ENCODE data around the gene SIGLEC1. TPM values are rescaled to one million over a fixed set of nuclear protein-coding genes. Genes with fewer than 3 reads are reported as not detected.

SIGLEC1 gene
- total and polyA plus RNA-seq, 2 of the 4 experiments (the other 2 are of a cell fraction) = not detected

GRCh38 chr20:3749689-3750531 is 37.5 kb upstream of the SIGLEC1 start:
- Histone ChIP-seq H3K9ac (ENCODE audit: low read depth, low read length) (no peak overlapping the region), H3K56ac (ENCODE audit: extremely low read depth, insufficient read depth, low read length) (no peak overlapping the region), H3K9me1 (ENCODE audit: insufficient read depth, low read length) (no peaks in the 10 kb centered on the region), H2BK5ac (ENCODE audit: low read depth, low read length, poor library complexity, severe bottlenecking) (no peak overlapping the region), H3K4me2 (ENCODE audit: low read depth, low read length) (no peak overlapping the region), H3K14ac (replicated peaks; ENCODE audit: low read depth, low read length) (no peak overlapping the region), H4K8ac (ENCODE audit: low read depth in 2 of 2, low read length in 2 of 2) (no peak overlapping the region), H3K27me3 (ENCODE audit: control insufficient read depth, insufficient read depth, low read length) (peaks cover 8% of the 10 kb centered on the region), H4K5ac (ENCODE audit: low read depth, low read length) (no peak overlapping the region), H3K9me3 (ENCODE audit: control insufficient read depth, insufficient read depth, low read length) (no peaks in the 10 kb centered on the region), H3K79me1 (ENCODE audit: low read depth in 1 of 2, low read length in 2 of 2) (no peaks in the 10 kb centered on the region), H3K27ac (ENCODE audit: insufficient read depth, low read length) (no peak overlapping the region), H3K4ac (ENCODE audit: low read depth, low read length) (no peak overlapping the region), H3K4me1 (ENCODE audit: control insufficient read depth, insufficient read depth, low read length) (no peaks in the 10 kb centered on the region), H2BK120ac (ENCODE audit: low read depth, low read length) (no peak overlapping the region), H3K4me3 (ENCODE audit: insufficient read depth, low read depth, low read length) (no peak overlapping the region), H2AK9ac (replicated peaks; ENCODE audit: low read depth, low read length, poor library complexity) (no peak overlapping the region), H2BK15ac (ENCODE audit: low read depth, low read length) (no peak overlapping the region), H4K20me1 (ENCODE audit: insufficient read depth, low read length) (0 out of 2 replicates have a peak, but pooled peaks cover 6% of the 10 kb centered on the region), H4K91ac (ENCODE audit: insufficient read depth, low read depth, low read length) (no peak overlapping the region), H3K36me3 (ENCODE audit: control insufficient read depth, insufficient read depth, low read length) (peaks cover 2% of the 10 kb centered on the region), H3K18ac (ENCODE audit: low read depth, low read length) (no peak overlapping the region), H2BK20ac (ENCODE audit: low read depth, low read length) (no peak overlapping the region), H2AFZ (replicated peaks; ENCODE audit: low read length, poor library complexity) (no peak overlapping the region), H3K23ac (ENCODE audit: low read depth, low read length) (no peak overlapping the region), H2AK5ac (ENCODE audit: low read depth, low read length) (no peak overlapping the region)
- TF ChIP-seq MAFK (IDR thresholded peaks at IDR 0.05; ENCODE audit: low read depth, low read length) = no peak
- peak; percentile 17; the same call in 1 of the 2 replicates for TF ChIP-seq RAD21 (IDR thresholded peaks at IDR 0.05; ENCODE audit: low read length)
- peak; percentile 33 for TF ChIP-seq CTCF (conservative IDR thresholded peaks at IDR 0.05; ENCODE audit: low read depth, low read length)
- TF ChIP-seq BHLHE40 (IDR thresholded peaks at IDR 0.05; ENCODE audit: low read depth, low read length) = no peak
- intact Hi-C loops (cut with micrococcal nuclease) = no loop called here
- BruUV-seq (replicated peaks) = no TSS peak
- in situ Hi-C loops (cut with MboI; ENCODE audit: low sequenced_read_pairs) = no loop called here
- DNase-seq (no peak), ATAC-seq (ENCODE audit: low read depth) (0 out of 2 replicates have a peak, but pooled peaks have one; percentile 31)
- dilution Hi-C loops (cut with HindIII; ENCODE audit: low sequenced_read_pairs, unreplicated experiment) = no loop called here
- CTCF ChIA-PET = no interaction called here
- WGBS, 2 experiments (ENCODE audit: extremely low coverage in 2 of 2, insufficient read length in 1 of 2) = 78% methylated on average over 48 of the region's 72 CpGs; no CpG with 5 or more reads in 1 of the 2 experiments
- POLR2A ChIA-PET (ENCODE audit: unreplicated experiment) = no interaction called here

Data from IMR-90 (cell line).